ENCODE results near the gene WAS.

DNA sequence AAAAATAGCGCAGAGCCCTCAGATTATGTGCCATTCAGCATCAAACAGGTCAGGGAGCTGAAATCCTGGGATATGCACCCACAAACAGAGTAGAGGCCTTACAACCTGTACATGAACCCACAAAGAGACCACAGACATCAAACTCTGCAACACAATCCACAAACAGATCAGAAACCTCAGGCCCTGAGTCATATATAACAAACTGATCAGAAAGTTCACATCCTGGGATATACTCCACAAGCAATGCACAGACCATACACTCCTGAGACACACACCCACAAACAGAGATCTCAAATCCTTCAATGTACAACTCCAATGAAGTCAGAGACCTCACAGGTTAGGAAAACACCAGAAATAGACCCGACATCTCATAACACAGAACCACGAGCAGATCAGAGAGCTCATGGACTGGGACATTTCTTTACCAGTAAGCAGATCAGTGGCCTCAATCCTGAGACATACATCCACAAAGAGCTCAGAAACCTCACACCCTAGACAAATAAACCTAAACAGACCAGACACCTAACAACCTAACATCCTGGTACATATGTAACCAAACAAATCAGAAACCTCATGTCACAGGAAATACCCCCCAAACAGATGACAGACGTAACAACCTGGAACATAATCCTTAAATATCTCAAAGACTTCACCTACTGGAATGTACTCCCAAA lies 37.1 kb downstream of the WAS start:
- TF ChIP-seq EZH2 (IDR thresholded peaks at IDR 0.05; ENCODE audit: low read depth, unreplicated experiment) (no peak), JUNB (IDR thresholded peaks at IDR 0.05; ENCODE audit: unreplicated experiment) (no peak), POLR2AphosphoS5 (IDR thresholded peaks at IDR 0.05; ENCODE audit: low read depth) (no peak), STAT1 (IDR thresholded peaks at IDR 0.05; ENCODE audit: unreplicated experiment) (no peak), EZH2phosphoT487 (IDR thresholded peaks at IDR 0.05; ENCODE audit: unreplicated experiment) (no peak), CREB1 (CRISPR knock-in tag; IDR thresholded peaks at IDR 0.05; ENCODE audit: low read depth) (no peak), ZNF114 (CRISPR knock-in tag; IDR thresholded peaks at IDR 0.05) (no peak), ZNF331 (CRISPR knock-in tag; IDR thresholded peaks at IDR 0.05; ENCODE audit: low read depth) (no peak)
- TF ChIP-seq, protein P1, sequence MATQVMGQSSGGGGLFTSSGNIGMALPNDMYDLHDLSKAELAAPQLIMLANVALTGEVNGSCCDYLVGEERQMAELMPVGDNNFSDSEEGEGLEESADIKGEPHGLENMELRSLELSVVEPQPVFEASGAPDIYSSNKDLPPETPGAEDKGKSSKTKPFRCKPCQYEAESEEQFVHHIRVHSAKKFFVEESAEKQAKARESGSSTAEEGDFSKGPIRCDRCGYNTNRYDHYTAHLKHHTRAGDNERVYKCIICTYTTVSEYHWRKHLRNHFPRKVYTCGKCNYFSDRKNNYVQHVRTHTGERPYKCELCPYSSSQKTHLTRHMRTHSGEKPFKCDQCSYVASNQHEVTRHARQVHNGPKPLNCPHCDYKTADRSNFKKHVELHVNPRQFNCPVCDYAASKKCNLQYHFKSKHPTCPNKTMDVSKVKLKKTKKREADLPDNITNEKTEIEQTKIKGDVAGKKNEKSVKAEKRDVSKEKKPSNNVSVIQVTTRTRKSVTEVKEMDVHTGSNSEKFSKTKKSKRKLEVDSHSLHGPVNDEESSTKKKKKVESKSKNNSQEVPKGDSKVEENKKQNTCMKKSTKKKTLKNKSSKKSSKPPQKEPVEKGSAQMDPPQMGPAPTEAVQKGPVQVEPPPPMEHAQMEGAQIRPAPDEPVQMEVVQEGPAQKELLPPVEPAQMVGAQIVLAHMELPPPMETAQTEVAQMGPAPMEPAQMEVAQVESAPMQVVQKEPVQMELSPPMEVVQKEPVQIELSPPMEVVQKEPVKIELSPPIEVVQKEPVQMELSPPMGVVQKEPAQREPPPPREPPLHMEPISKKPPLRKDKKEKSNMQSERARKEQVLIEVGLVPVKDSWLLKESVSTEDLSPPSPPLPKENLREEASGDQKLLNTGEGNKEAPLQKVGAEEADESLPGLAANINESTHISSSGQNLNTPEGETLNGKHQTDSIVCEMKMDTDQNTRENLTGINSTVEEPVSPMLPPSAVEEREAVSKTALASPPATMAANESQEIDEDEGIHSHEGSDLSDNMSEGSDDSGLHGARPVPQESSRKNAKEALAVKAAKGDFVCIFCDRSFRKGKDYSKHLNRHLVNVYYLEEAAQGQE (IDR thresholded peaks at IDR 0.05; ENCODE audit: unreplicated experiment) = no peak
- TF ChIP-seq, protein P2, sequence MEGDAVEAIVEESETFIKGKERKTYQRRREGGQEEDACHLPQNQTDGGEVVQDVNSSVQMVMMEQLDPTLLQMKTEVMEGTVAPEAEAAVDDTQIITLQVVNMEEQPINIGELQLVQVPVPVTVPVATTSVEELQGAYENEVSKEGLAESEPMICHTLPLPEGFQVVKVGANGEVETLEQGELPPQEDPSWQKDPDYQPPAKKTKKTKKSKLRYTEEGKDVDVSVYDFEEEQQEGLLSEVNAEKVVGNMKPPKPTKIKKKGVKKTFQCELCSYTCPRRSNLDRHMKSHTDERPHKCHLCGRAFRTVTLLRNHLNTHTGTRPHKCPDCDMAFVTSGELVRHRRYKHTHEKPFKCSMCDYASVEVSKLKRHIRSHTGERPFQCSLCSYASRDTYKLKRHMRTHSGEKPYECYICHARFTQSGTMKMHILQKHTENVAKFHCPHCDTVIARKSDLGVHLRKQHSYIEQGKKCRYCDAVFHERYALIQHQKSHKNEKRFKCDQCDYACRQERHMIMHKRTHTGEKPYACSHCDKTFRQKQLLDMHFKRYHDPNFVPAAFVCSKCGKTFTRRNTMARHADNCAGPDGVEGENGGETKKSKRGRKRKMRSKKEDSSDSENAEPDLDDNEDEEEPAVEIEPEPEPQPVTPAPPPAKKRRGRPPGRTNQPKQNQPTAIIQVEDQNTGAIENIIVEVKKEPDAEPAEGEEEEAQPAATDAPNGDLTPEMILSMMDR (conservative IDR thresholded peaks at IDR 0.05; ENCODE audit: low read depth in 2 of 2) = no peak
- TF ChIP-seq, protein P3, sequence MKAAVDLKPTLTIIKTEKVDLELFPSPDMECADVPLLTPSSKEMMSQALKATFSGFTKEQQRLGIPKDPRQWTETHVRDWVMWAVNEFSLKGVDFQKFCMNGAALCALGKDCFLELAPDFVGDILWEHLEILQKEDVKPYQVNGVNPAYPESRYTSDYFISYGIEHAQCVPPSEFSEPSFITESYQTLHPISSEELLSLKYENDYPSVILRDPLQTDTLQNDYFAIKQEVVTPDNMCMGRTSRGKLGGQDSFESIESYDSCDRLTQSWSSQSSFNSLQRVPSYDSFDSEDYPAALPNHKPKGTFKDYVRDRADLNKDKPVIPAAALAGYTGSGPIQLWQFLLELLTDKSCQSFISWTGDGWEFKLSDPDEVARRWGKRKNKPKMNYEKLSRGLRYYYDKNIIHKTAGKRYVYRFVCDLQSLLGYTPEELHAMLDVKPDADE (IDR thresholded peaks at IDR 0.05) = no peak
